RWPE1 (cell line): ENCODE results near the gene PPP2R2B.

ENCODE experiments used
- CTCF ChIA-PET: fragments of 350-600 bp; sonication (Branson Sonifier 250); formaldehyde crosslinking; extraction: SDS; loops from one replicate; lab custom pipeline; 2021; lab: Yijun Ruan, JAX
- POLR2A ChIA-PET: fragments of 400-600 bp; formaldehyde crosslinking; extraction: SDS; loops from one replicate; lab custom pipeline; 2020; ENCODE audit warnings: antibody characterized with exemption; ENCODE audit not compliant: low non-redundant PET; lab: Yijun Ruan, JAX
- DNase-seq: peaks from one replicate; pipeline ENCODE4 v3.0.0; 2012; ENCODE audit warnings: low spot score
- H3K27ac ChIP-seq: fragments of 450-650 bp; 2 replicates; pipeline ENCODE4 v1.5.1; 2017
- TF ChIP-seq, protein P1 (sequence below): fragments of 450-650 bp; conservative IDR thresholded peaks from 2 replicates; pipeline ENCODE4 v1.5.1; 2017; ENCODE audit warnings: low read depth, mild to moderate bottlenecking

PPP2R2B gene

GRCh38 chr5:146643776-146644175 lies 234.8 kb downstream of the PPP2R2B start:
- TF ChIP-seq, protein P1, sequence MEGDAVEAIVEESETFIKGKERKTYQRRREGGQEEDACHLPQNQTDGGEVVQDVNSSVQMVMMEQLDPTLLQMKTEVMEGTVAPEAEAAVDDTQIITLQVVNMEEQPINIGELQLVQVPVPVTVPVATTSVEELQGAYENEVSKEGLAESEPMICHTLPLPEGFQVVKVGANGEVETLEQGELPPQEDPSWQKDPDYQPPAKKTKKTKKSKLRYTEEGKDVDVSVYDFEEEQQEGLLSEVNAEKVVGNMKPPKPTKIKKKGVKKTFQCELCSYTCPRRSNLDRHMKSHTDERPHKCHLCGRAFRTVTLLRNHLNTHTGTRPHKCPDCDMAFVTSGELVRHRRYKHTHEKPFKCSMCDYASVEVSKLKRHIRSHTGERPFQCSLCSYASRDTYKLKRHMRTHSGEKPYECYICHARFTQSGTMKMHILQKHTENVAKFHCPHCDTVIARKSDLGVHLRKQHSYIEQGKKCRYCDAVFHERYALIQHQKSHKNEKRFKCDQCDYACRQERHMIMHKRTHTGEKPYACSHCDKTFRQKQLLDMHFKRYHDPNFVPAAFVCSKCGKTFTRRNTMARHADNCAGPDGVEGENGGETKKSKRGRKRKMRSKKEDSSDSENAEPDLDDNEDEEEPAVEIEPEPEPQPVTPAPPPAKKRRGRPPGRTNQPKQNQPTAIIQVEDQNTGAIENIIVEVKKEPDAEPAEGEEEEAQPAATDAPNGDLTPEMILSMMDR, result no peak
- H3K27ac ChIP-seq, result no peak overlapping the region
- POLR2A ChIA-PET, result no interaction called here
- no peak for DNase-seq
- CTCF ChIA-PET, result no interaction called here

DNA sequence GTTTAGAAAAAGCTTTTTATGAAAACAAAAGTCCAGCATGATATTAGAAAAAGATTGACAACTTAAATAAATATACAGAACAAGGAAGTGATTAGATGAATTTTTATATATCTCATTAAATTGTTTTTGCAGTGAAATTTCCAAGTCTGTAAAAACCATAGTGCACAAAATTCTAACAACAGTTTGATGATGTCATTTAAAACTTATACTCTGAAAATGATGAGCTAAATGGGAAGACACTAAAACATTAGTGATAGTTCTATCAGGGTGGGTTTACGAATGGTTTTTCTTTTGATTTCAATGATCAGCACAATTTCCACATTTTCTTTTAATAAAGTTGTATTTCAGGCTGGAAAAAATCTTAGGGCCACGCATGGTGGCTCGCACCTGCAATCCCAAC lies 236.1 kb downstream of the PPP2R2B start:
- H3K27ac ChIP-seq, result no peak overlapping the region
- POLR2A ChIA-PET, result no interaction called here
- CTCF ChIA-PET, result no interaction called here
- TF ChIP-seq, protein P1, result no peak
- no peak for DNase-seq

DNA sequence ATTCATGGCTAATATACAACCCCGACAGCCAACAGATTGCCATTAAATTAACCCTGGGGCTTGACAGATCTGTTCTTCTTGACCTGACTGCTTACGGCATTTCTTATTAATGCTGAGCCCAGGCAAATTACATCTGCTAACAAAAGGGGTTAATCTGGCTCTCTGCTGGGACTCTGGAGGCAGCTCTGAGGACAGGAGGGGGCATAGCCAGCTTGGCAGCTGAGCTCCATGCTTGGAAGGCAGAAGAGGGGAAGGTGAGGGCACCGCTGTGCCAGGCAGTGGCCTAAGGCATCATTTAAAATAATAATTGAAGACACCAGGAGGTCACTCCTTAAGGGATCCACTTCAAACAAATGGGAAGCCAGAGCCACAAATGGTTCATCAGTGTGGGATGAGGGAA lies 236.6 kb downstream of the PPP2R2B start:
- POLR2A ChIA-PET, result no interaction called here
- no peak overlapping the region for H3K27ac ChIP-seq
- TF ChIP-seq, protein P1, result no peak
- no peak for DNase-seq
- CTCF ChIA-PET, result interaction anchor here (1.0 kb wide), 1 partner anchor 275 kb away, joined by 4 read pairs; no protein-coding TSS in a partner anchor

- ChIA-PET POLR2A (no interaction called here), CTCF (no interaction called here)
- TF ChIP-seq, protein P1, result no peak
- no peak overlapping the region for H3K27ac ChIP-seq
- no peak for DNase-seq
Measured at GRCh38 chr5:146640285-146640896, 238.2 kb downstream of the PPP2R2B start.

- DNase-seq, result no peak
- no peak overlapping the region for H3K27ac ChIP-seq
- ChIA-PET POLR2A (no interaction called here), CTCF (interaction anchor here (0.8 kb wide), 1 partner anchor 13 kb away, joined by 3 read pairs; no protein-coding TSS in a partner anchor)
- TF ChIP-seq, protein P1, result no peak
Measured at GRCh38 chr5:146635443-146635842, 243.1 kb downstream of the PPP2R2B start.

GRCh38 chr5:146633323-146633764 lies 245.2 kb downstream of the PPP2R2B start:
- no peak for DNase-seq
- H3K27ac ChIP-seq, result no peak overlapping the region
- TF ChIP-seq, protein P1, result no peak
- ChIA-PET POLR2A (no interaction called here), CTCF (interaction anchor here (0.6 kb wide), 1 partner anchor 621 kb away, joined by 5 read pairs; no protein-coding TSS in a partner anchor)
